ENCODE data around the gene KCNMA1.

The KCNMA1 gene

DNA sequence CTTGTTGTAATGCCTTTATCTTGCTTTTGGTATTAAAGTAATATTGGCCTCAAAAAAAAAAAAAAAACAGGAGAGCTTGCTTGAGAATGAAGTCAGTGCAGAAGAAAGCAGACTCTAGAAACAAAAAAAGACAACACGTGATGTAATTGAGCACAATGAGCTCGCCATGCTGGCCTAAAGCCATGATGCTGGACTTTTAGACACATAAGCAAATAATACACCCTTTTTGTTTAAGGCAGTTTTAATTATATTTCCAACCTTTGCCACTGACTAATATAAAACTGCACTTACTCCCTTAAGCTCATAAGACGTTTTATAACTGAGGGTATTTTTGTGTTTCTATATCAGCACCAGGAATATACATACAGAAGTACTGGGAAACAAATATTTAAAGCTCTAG lies 798.3 kb downstream of the KCNMA1 start:
- Histone ChIP-seq H3K36me3 (no peaks in the 10 kb centered on the region), H3K4me3 (ENCODE audit: low read depth in 1 of 2, low read length in 1 of 2) (no peak overlapping the region), H3K27ac (no peak overlapping the region), H3K27me3 (no peaks in the 10 kb centered on the region), H3K4me1 (ENCODE audit: control insufficient read depth in 1 of 2, insufficient read depth in 1 of 2, low read depth in 1 of 2, low read length in 1 of 2) (no peaks in the 10 kb centered on the region), H3K9me3 (no peaks in the 10 kb centered on the region)
- TF ChIP-seq, protein P1, sequence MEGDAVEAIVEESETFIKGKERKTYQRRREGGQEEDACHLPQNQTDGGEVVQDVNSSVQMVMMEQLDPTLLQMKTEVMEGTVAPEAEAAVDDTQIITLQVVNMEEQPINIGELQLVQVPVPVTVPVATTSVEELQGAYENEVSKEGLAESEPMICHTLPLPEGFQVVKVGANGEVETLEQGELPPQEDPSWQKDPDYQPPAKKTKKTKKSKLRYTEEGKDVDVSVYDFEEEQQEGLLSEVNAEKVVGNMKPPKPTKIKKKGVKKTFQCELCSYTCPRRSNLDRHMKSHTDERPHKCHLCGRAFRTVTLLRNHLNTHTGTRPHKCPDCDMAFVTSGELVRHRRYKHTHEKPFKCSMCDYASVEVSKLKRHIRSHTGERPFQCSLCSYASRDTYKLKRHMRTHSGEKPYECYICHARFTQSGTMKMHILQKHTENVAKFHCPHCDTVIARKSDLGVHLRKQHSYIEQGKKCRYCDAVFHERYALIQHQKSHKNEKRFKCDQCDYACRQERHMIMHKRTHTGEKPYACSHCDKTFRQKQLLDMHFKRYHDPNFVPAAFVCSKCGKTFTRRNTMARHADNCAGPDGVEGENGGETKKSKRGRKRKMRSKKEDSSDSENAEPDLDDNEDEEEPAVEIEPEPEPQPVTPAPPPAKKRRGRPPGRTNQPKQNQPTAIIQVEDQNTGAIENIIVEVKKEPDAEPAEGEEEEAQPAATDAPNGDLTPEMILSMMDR (IDR thresholded peaks at IDR 0.05) = no peak

DNA sequence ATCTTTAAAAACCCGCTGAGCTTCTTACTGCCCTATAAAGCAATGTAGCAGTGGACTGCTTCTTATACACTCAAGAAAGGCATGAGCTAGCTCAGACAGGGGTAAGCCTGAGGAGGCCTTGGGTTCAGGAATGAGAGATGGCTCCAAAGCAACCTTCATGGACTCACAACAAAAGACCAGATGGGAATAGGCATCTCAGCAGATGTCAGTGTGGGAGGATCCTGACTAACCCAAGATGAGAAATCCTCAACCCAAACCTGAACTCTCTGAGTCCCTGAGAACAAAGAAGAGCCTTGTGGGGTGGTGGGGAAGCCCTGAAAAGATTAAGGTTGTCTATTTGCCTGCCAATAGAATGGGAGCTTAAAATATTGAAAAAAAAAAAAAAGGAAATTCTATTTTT lies 807.4 kb downstream of the KCNMA1 start:
- Histone ChIP-seq H3K36me3 (no peaks in the 10 kb centered on the region), H3K27ac (no peak overlapping the region), H3K27me3 (no peaks in the 10 kb centered on the region), H3K4me3 (ENCODE audit: low read depth in 1 of 2, low read length in 1 of 2) (no peak overlapping the region), H3K4me1 (ENCODE audit: control insufficient read depth in 1 of 2, insufficient read depth in 1 of 2, low read depth in 1 of 2, low read length in 1 of 2) (no peaks in the 10 kb centered on the region), H3K9me3 (no peaks in the 10 kb centered on the region)
- TF ChIP-seq, protein P1 (IDR thresholded peaks at IDR 0.05) = no peak

DNA sequence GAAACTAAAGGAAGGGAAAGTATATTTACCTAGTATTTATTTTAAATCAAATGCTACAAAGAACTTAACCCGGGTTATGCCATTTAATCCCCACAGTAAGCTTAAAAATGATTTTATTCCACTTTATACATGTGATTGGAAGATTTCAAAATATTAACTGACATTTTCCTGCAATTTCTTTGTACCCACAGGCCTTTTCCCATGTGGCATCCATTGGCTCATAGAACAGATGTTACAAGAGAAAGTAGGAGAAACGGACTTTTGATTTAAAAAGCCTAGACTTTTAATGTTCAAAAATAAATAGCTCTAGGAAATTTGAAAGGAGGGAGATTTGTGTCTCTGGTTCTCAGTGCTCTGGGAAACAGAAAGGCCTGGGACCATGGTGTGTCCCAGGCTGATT lies 807.9 kb downstream of the KCNMA1 start:
- no peaks in the 10 kb centered on the region for H3K4me1 ChIP-seq (ENCODE audit: control insufficient read depth in 1 of 2, insufficient read depth in 1 of 2, low read depth in 1 of 2, low read length in 1 of 2)
- no peaks in the 10 kb centered on the region for H3K27me3 ChIP-seq
- no peaks in the 10 kb centered on the region for H3K36me3 ChIP-seq
- no peak overlapping the region for H3K4me3 ChIP-seq (ENCODE audit: low read depth in 1 of 2, low read length in 1 of 2)
- no peaks in the 10 kb centered on the region for H3K9me3 ChIP-seq
- no peak overlapping the region for H3K27ac ChIP-seq
- TF ChIP-seq, protein P1 (IDR thresholded peaks at IDR 0.05) = no peak
